ENCODE results near the gene NFIB.

NFIB gene

GRCh38 chr9:14313951-14314423, at the start of gene NFIB:
NFIB (minus strand) TSS chr9:14314141; CDS start chr9:14313511, 630 bp downstream.
- peak; percentile 72 for DNase-seq (ENCODE audit: low spot score)

- no peak for DNase-seq (ENCODE audit: low spot score)
These were observed 48.2 kb upstream of the NFIB start for GRCh38 chr9:14362175-14362574.

- DNase-seq (ENCODE audit: low spot score) = no peak
These were observed 47.1 kb upstream of the NFIB start for GRCh38 chr9:14361074-14361473.

GRCh38 chr9:14358523-14358922, 44.6 kb upstream of the NFIB start:
- no peak for DNase-seq (ENCODE audit: low spot score)

- no peak for DNase-seq (ENCODE audit: low spot score)
These were observed 42.7 kb upstream of the NFIB start for GRCh38 chr9:14356351-14357265.

GRCh38 chr9:14354201-14354600, 40.3 kb upstream of the NFIB start:
- DNase-seq (ENCODE audit: low spot score) = no peak

GRCh38 chr9:14353222-14354056, 39.5 kb upstream of the NFIB start:
- DNase-seq (ENCODE audit: low spot score) = peak; percentile 94

GRCh38 chr9:14352503-14352902, 38.6 kb upstream of the NFIB start:
- DNase-seq (ENCODE audit: low spot score) = peak; percentile 31

- peak; percentile 32 for DNase-seq (ENCODE audit: low spot score)
These were observed 37.4 kb upstream of the NFIB start for GRCh38 chr9:14351221-14351836.

GRCh38 chr9:14350754-14351153, 36.8 kb upstream of the NFIB start:
- peak; percentile 18 for DNase-seq (ENCODE audit: low spot score)

GRCh38 chr9:14350349-14350728, 36.4 kb upstream of the NFIB start:
- DNase-seq (ENCODE audit: low spot score) = no peak

- DNase-seq (ENCODE audit: low spot score) = peak; percentile 43
These were observed 35.8 kb upstream of the NFIB start for GRCh38 chr9:14349447-14350348.

- DNase-seq (ENCODE audit: low spot score) = peak; percentile 29
These were observed 35.2 kb upstream of the NFIB start for GRCh38 chr9:14349146-14349446.

- DNase-seq (ENCODE audit: low spot score) = peak; percentile 55
These were observed 34.6 kb upstream of the NFIB start for GRCh38 chr9:14348373-14349145.

- no peak for DNase-seq (ENCODE audit: low spot score)
These were observed 34.1 kb upstream of the NFIB start for GRCh38 chr9:14348123-14348372.

GRCh38 chr9:14347406-14348122, 33.6 kb upstream of the NFIB start:
- DNase-seq (ENCODE audit: low spot score) = peak; percentile 55

- peak; percentile 31 for DNase-seq (ENCODE audit: low spot score)
These were observed 33.0 kb upstream of the NFIB start for GRCh38 chr9:14346811-14347405.

- DNase-seq (ENCODE audit: low spot score) = peak; percentile 46
These were observed 32.4 kb upstream of the NFIB start for GRCh38 chr9:14346231-14346791.

Measured in Ammon's horn (tissue), 1 donor.